D721Med (cell line): ENCODE data around the gene FFAR3.

Experiments used
- DNase-seq: peaks from one replicate; pipeline ENCODE4 v3.0.0; 2011; ENCODE audit warnings: low spot score; ENCODE audit not compliant: insufficient read length
- FAIRE-seq: peaks from 2 replicates; lab custom pipeline; 2011; peaks lifted over from hg19 to GRCh38; lab: Jason Lieb, UNC
- TF ChIP-seq, protein P1 (sequence below): IDR thresholded peaks from 2 replicates; pipeline ENCODE4 v1.5.1; 2012; ENCODE audit warnings: mild to moderate bottlenecking, control low read depth; ENCODE audit not compliant: insufficient read depth; ENCODE audit errors: missing control alignments

FFAR3 gene

GRCh38 chr19:35408284-35409171 lies 50.3 kb downstream of the FFAR3 start:
- FAIRE-seq: no peak
- TF ChIP-seq, protein P1, sequence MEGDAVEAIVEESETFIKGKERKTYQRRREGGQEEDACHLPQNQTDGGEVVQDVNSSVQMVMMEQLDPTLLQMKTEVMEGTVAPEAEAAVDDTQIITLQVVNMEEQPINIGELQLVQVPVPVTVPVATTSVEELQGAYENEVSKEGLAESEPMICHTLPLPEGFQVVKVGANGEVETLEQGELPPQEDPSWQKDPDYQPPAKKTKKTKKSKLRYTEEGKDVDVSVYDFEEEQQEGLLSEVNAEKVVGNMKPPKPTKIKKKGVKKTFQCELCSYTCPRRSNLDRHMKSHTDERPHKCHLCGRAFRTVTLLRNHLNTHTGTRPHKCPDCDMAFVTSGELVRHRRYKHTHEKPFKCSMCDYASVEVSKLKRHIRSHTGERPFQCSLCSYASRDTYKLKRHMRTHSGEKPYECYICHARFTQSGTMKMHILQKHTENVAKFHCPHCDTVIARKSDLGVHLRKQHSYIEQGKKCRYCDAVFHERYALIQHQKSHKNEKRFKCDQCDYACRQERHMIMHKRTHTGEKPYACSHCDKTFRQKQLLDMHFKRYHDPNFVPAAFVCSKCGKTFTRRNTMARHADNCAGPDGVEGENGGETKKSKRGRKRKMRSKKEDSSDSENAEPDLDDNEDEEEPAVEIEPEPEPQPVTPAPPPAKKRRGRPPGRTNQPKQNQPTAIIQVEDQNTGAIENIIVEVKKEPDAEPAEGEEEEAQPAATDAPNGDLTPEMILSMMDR: no peak
- no peak for DNase-seq

DNA sequence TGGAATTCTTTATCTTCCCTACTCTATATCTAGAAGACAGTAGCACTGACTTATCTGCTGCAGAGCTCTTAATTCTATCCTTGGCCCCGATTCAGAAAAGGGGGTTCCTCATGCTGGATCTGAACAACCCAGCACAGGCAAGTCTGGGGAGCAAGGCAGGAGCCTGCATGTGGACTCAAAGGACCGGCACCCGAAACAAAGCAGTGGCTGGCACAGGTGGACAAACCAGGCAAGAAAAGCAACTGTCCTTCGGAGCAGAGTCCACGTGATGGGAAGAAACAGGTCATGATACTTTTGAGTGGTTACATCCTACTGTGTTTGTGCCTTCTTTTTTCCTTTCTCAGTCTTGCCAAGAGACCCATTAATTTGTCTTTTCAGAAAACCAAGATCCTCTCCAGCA lies 50.9 kb downstream of the FFAR3 start:
- DNase-seq: no peak
- FAIRE-seq: no peak

More for the DNA sequence above, 50.9 kb downstream of the FFAR3 start:
- TF ChIP-seq, protein P1: no peak
